Neural progenitor cell (in vitro differentiated cells): ENCODE data around the gene MCRS1.

Experiments
- CTCF ChIP-seq: fragments of 200-600 bp; sonication (generic); IDR thresholded peaks from 2 replicates; pipeline ENCODE4 v1.5.1; 2017; ENCODE audit warnings: antibody characterized with exemption, mild to moderate bottlenecking
- EZH2 ChIP-seq: fragments of 200-600 bp; sonication (generic); IDR thresholded peaks from 2 replicates; pipeline ENCODE4 v1.6.1; 2017; ENCODE audit warnings: antibody characterized with exemption, mild to moderate bottlenecking, moderate library complexity
- EZH2phosphoT487 ChIP-seq: fragments of 200-600 bp; sonication (generic); IDR thresholded peaks from 2 replicates; pipeline ENCODE4 v1.6.1; 2017; ENCODE audit warnings: antibody characterized with exemption

DNA sequence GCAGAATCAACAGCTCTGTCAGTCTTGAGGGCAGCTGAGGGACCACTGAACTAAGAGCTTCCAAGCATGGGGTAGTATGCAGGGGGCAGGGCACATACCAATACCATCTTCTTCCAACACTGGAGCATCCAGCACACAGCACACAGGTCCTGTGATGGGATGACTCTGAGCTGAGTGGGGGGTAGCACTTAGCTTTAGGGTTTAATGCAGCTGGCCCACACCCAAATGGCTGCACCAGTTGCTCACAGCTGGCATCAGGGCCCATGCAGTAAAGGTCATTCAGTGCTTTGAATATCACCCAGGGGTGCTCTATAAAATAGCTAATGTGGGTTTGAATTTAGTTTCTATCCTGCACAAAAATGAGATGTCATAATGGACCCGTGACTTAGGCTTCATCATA is 35.8 kb upstream of the MCRS1 start:
- TF ChIP-seq CTCF (no peak), EZH2 (no peak), EZH2phosphoT487 (no peak)
